CD4-positive, alpha-beta T cell treated with Interleukin-1 beta for 1 hour (primary cell): ENCODE measurements around the gene ARG2.

Experiments
- DNase-seq, 2 donors: peaks; one replicate each; pipeline ENCODE4 v3.0.0-alpha.2; 2020 to 2022

Gene ARG2

GRCh38 chr14:67641902-67642749, 22.4 kb downstream of the ARG2 start:
- no peak for DNase-seq

GRCh38 chr14:67643713-67644112, 24.0 kb downstream of the ARG2 start:
- no peak for DNase-seq

- no peak for DNase-seq
Measured at GRCh38 chr14:67644428-67644827, 24.7 kb downstream of the ARG2 start.

DNA sequence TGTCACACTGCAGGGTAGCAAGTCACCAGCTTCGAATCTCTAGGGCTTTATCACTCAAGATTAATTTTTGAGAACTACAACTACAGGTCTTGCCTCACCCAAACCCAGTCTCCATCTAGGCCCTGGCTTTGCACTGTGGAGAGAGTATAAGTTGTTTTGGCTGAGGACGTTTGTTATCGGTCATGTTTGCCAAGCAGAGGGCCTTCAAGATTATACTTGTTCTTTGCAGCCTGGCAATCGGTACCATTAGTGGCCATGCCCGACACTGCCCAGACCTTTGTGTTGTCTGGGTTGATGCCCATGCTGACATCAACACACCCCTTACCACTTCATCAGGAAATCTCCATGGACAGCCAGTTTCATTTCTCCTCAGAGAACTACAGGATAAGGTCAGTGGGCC, 25.7 kb downstream of the ARG2 start:
- no peak for DNase-seq

DNA sequence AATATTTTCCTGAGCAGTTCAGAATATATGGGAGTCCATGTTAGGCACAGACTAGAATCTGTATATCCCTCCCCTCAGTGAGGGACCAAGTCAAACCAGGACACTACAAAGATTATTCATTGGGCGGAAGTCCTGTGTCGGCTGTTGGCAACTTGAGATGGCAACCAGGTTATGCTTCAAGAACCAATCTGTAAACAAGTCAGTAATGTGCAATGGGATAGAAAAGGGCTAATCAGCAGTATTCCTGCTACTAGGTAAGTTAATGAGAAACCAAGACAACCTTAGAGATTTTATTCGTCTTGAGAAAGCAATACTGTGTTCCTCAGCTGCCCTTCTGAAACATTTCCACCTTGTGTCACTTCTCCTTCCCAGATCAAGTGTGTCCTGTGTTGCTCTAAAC, 26.4 kb downstream of the ARG2 start:
- DNase-seq = no peak

DNA sequence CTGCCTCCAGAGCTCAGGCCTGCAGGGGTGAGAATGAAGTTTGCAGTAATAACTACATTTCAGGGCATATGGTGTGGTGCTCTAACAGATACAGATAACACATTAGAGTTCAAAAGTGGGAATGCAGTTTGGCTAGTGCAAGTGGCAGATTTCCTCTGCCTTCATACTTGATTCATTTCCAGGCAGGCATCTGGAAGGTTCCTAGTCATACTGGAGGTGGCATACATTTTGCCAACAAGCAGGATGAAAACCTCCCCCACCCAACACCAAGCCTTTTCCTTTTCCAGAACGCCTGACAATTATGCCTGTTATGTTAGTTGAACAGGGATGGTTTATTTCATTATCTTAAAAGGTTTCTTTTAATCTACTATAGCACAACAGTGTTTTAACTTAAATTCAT, 30.4 kb downstream of the ARG2 start:
- DNase-seq = no peak

GRCh38 chr14:67650694-67651093, 31.0 kb downstream of the ARG2 start:
- DNase-seq = no peak

- DNase-seq = no peak
Measured at GRCh38 chr14:67652189-67652588, 32.5 kb downstream of the ARG2 start.

GRCh38 chr14:67653651-67654280, 34.0 kb downstream of the ARG2 start:
- DNase-seq = no peak

DNA sequence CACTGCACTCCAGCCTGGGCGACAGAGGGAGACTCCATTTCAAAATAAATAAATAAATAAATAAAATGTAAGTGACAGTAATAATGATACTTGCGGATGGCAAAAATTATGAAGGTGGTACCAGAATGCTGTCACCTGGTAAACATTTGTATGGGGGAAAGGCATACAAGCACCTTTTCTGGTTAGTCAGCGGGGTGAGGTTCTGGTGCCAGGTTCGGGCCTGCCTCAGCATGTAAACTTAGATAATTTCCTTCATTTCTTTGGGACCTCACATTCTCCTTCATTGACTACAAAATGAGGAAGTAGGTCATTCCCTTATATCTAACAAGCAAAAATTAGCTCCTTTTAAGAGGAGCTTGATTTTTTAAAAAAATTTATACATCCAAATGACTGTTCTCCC, 43.9 kb downstream of the ARG2 start:
- no peak for DNase-seq

GRCh38 chr14:67665868-67666267, 46.1 kb downstream of the ARG2 start:
- DNase-seq = no peak

GRCh38 chr14:67666750-67667449, 47.2 kb downstream of the ARG2 start:
- peak; percentile 29 to 65 for DNase-seq

- peak in 1 of 2 donors; percentile 44 for DNase-seq
Measured at GRCh38 chr14:67668559-67668958, 48.8 kb downstream of the ARG2 start.

DNA sequence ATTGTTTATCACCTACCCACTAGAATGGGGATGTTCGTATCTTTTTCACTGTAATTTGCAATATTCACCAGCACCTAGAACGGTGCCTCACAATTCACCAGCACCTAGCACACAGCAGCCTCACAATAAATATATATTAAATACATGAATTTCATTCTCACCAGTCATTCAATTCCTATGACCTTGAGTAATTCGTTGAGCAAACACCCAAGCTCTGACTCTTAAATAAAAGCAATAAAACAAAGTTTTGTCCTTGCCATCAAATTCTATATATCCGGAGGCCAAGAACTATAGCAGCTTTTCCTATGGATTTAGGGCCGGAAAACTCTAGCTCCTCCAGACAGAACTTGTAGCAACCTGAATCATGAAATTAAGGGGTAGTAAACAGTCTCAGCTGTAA, 53.7 kb downstream of the ARG2 start:
- no peak for DNase-seq

DNA sequence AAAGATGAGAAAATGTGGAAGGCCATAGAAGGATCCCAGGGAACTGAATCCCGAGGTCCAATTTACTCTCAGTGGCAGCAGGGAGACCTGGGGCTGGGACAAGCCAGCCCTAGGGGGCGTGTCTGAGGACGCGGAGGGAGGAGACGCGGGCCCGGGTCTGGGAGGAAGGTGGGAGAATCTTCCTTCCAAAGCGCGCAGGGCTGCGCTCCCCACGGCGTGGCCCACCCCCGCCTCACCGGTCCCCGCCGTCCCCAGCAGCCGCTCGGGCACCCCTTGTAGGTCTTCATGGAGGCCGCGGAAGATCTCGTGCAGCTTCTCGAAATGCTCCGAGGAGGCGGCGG, 54.4 kb downstream of the ARG2 start:
- peak; percentile 39 to 48 for DNase-seq

DNA sequence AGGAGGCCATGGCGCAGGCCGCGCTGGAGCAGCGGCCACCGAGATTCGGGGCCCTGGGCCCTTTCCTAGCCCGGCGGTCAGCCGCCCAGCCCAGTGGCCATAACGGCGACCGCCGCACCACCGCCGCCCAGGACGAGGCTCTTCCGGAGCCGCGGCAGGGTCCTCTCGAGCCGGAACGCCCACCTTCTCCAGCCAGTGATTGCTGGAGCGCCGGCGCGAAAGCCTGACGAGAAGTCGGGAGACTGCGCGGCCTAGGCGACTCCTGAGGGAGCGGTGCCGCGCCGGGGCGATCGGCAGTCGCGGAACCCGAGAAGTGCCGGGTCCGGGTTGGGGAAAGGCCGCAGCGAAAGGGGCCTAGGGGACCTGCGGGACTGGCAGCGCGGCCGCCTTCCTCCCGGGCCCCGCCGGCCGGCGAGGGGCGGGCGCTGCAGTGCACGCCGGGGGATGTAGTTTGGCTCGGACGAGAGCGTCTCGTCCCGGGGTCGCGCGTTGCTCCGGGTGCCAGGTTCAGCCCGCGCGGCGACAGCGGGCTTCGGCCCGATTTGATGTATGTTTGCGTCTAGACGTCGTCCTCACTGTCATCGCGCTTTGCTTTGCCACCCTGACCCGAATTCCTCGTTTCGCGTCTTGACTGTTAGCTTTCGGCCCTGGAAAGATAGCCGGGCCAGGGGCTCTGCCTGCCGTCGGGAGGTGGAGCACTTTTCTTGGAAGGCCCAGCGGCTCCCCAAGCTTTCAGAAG, 54.9 kb downstream of the ARG2 start, which contains the start of gene VTI1B:
VTI1B (minus strand) TSS at position 153 of the 739 bp plus-strand sequence; CDS start at position 10, 143 bp downstream.
- DNase-seq = peak; percentile 76 to 78

- DNase-seq = no peak
Measured at GRCh38 chr14:67675219-67675582, 55.5 kb downstream of the ARG2 start.

DNA sequence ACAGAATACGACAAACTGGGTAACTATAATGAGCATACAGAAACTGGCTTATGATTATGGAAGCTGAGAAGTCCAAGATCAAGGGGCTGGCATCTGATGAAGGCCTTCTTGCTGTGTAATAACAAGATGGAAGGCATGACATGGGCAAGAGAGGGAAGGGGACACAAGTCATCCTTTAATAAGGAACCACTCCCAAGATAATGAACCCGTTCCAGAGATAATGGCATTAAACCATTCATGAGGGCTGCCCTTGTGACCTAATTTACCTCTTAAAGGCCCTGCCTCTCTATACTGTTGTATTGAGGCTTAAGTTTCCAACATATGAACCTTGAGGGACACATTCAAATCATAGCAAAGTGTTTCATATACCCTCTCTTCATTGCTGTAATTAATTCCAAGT, 59.3 kb downstream of the ARG2 start:
- DNase-seq = no peak

- no peak for DNase-seq
Measured at GRCh38 chr14:67680121-67680602, 60.4 kb downstream of the ARG2 start.

DNA sequence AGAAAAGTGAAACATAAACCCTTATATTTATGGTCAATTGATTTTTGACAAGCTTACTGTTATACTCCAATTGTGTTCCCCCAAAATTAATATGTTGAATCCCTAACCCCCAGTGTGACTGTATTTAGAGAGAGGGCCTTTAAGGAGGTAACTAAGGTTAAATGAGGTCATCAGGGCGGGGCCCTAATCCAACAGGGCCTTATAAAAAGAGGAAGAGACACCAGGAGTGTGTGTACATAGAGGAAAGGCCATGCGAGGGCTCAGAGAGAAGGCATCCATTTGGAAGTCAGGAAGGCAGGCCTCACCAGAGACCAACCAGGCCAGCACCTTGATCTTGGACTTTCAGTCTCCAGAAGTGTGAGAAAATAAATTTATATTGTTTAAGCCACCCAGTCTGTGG, 61.2 kb downstream of the ARG2 start:
- DNase-seq = peak in 1 of 2 donors; percentile 49

DNA sequence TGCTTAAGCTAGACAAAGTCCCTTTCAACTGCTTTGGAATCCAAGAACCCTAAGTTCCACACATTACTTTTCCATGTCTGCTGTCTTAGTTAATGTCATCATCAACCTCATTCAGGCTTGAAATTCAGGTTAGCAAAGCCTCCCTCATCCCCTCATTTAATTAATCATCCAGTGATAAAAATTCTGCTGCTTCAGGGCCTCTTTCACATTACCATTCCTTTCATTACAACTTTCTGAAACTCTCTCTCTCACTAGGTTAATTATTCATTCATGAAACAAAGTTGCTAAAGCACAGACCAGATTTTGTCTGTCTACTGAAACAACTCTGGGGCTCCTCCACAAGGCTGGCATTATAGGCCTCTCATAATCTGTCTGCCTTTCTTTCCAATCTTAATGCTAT, 64.1 kb downstream of the ARG2 start:
- no peak for DNase-seq

DNA sequence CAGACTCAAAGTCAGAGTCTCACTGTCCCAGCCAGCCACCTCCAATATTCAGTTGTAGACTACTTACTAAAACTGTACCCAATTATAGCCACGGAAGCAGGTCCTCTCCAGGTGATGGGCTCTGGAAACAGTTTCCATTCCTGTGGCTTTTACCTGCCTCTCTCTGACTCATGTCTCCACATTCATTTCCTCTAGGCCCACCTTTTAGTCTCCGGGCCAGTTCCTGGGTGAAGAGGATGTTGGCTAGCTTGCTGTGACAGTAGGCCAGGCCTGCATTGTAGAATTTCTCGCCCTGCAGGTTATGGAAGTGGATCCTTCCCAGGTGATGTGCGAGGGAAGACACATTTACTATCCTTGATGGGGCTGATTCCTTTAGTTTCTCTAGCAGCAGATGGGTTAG, 70.3 kb downstream of the ARG2 start:
- no peak for DNase-seq

DNA sequence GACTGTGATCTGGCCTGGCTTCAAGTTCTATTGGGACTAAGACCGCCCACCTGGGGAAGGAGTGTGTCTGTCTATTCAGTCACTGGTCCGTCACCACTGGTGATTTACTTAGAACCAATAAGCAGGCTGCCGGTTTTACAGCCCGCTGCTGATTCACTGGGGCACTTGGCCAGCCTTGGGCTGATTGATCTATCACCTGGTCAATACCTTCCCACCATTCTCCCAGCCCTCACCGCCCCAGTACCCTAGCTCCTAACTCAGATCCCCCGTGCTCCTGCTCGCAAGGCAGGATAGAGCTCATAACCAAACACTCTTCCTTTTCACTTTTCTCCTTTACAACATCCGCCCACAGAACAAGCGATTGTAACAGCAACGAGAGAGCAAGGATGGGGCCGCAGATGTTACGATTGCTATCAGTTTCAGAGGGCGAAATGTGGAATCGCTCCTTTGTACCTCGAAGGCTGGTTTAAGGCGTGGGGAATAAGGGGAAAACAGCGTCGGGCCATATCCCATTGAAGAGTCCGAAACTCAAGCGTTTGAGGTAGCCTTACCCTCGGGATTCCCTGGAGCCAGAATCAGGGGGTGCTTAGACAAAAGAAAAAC, 75.2 kb downstream of the ARG2 start:
- DNase-seq = peak; percentile 63 to 74
